ENCODE data around the gene MKLN1.
"Not testable (repeated sequence)": the region's sequence is repeated elsewhere in the genome, so short reads cannot be mapped to it uniquely, and the experiment has no call there.

The MKLN1 gene

DNA sequence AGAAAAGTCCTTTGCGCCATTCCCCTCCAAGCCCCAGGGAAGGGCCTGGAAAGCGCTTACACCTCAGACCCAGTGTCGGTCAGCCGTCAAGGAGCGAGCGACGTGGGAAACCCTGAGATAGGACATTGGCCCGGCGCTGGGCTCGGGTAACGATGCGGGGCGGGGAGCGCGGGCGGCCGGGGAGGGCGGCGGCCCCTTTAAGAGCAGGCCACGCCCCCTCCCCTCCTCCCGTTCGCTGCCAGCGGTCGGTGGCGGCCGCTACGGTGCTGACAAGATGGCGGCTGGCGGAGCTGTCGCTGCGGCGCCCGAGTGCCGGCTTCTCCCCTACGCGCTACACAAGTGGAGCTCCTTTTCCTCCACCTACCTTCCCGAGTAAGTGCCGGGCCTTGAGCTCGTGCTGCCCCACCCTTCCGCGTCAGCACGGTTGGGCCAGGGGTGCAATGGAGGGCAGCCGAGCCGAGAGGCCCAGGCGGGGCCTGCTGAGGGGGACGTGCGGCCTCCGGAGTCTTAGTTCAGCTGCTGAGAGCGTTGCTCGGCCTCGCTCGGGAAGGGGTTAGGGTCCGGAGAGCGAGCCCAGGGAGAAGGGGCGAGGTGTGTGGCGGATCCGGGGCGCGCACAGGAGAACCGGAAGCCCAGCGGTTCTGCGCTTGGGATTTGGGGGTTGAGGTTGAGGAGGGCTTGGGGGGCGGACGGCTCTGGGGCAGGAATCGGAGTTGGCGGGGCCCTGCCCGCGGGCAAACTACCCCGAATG is at the start of gene MKLN1:
Gene MKLN1 (plus strand): TSS at position 251 of the 751 bp plus-strand sequence. CDS start 24 bp downstream, at position 275.
- DNase-seq (ENCODE audit: low read depth, low spot score) = peak; percentile 63

DNA sequence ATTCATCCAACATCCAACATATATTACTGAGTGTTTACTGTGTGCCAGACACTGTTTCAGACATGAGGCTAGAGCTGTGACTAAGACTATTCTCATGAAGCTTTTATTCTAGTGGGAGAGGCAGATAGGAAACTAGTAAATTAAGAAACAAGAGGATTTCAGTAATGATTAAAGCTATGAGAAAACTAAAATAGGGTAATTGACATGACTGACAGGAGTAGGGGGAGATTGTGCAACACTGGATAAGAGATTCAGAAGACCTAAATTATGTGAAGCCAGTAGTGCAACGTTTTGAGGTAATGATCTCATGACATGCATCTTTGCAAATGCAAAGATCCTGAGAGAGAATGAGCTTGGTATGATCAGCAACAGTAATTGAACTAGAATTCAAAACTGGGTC is 48.6 kb upstream of the MKLN1 start:
- no peak for DNase-seq (ENCODE audit: low read depth, low spot score)

DNA sequence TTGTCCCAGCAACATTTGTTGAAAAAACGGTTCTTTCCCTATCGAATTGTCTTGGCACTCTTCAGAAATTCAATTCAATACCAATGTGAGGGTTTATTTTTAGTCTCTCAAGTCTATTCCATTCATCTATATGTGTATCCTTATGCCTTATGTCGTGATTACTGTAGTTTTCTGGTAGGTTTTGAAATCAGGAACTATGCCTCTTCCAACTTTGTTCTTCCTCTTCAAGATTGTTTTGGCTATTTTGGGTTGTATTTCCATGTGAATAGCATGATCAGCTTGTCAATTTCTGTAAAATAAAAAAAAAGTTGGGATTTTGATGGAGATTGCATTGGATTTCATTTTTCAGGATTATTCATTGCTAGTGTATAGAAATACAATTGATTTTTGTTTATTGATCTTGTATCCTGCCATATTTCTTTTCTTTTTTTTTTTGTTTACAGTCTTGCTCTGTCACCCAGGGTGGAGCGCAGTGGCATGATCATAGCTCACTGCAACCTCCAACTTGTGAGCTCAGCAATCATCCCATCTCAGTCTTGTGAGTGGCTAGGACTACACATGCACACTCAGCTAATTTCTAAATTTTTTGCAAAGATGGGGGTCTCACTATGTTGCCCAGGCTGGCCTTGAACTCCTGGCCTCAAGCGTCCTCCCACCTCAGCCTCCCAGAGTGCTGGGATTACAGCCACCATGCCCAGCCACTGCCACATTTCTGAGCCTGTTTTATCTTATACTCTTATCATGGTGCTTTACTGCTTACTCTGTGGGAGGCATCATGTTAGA is 46.2 kb upstream of the MKLN1 start:
- no peak for DNase-seq (ENCODE audit: low read depth, low spot score)

DNA sequence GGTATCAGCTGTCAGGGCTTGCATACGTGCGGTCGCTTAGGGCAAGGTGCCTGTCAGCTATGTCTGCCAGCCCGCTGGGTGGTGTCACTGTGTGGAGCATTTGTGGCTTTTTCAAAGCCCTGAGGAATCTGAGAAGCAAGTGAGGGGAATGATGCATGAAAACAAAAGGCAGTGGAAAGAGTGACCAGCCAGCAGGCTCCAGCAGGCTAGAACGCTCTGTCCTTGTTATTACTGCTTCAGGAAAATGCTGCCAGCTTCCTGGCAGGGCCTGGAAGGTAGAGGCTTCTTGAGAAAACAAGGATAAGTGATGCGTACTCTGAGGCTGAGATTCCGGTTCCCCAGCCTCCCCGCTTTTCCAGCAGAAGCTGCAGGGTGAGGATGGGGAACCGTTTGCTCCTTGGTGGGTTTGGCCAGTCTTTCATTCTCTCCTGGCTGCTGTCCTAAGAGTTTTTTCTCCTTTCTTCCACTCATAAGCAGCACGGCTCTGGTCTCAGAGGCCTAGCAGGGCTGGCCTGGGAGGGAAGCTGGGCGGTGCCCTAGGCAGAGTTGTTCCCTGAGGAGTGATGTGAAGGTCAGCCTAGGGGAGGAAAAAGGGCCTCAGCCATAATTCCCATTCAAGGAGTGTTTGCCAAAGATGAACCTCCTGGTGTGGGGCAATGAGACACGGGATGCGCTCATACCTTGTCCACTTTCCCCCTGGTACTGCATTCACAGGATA is 42.8 kb upstream of the MKLN1 start:
- DNase-seq (ENCODE audit: low read depth, low spot score) = no peak

DNA sequence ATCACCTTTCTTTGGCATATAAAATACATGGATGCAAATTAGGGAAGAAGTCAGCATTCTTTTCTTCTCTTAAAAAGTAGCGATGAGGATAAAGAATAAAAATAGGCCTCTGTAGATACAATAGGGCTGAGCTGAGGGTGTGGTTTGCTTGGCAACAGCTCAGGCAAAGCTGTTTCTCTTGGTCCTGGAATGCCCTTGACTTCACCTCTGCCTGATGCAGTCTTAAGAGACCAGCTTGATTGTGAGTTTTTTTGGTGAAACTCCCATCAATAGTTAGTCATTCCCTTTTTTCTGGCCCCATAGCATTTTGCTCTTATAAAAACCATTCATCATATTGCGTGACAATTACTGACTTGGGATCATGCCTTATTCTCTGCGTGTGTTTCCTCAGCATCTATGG is 42.1 kb upstream of the MKLN1 start:
- DNase-seq (ENCODE audit: low read depth, low spot score) = no peak

DNA sequence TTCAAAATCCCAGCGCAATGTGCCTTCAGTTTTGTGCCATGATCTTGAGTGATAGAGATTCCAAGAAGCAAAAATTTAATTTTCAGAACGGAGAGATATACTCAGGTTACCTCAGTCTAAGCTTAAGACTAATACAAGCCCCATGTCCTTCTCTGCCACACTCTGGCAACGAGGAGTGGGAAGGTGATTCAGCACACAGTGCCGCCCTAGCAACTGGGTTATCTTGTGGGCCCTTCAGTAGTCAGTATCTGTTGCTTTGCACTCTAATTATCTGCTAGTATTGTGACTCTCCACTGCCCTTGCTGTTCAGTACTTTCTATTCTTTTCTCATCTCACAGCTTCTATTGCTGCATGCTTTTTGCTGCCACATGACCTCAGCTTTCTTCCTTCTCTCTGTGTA is 39.2 kb upstream of the MKLN1 start:
- no peak for DNase-seq (ENCODE audit: low read depth, low spot score)

DNA sequence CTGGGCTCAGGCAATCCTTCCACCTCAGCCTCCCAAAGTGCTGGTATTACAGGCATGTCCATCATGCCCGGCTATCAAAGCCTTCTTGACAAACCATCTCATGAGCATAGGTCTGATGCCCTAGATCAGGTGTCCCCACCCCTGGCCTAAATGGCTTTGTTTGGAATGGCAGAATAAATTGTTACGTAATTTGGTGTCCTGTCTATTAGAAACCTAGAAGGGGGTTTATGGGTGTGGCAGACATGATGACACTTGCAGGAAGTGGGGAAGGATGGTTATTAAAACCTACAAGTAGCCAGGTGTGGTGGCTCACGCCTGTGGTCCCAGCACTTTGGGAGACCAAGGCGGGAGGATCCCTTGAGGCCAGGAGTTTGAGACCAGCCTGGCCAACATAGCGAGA is 38.6 kb upstream of the MKLN1 start:
- DNase-seq (ENCODE audit: low read depth, low spot score) = no peak

DNA sequence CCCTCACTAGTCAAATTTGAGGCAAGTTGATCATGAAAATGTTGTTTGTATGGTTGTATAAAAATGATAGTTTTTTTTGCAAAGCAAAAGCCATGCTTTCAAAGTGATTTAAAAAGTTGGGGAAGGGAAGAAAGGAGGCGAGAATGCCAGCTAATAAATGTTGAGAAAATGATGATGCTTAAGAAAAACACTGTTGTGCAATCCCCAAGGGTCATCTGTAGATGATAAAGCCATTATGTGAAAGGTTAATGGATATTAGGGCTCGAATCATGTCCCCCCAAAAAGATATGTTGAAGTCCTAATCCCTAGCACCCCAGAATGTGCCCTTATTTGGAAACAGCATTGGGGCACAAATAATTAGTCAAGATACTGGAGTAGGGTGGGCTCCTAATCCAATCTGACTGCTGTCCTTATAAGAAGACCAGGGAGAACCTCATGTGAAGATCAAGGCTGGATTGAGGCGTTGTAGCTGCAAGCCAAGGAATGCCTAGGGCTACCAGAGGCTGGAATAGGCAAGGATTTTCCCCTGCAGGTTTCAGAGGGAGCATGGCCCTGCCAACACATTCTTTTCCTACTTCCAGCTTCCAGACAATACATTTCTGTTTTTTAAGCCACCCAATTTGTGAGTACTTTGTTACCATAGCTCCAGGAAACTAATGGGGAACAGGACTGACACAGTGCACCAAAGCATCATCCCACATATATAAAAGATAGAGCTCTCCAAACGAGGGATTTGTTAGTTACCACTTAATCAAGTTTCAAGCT is 35.4 kb upstream of the MKLN1 start:
- DNase-seq (ENCODE audit: low read depth, low spot score) = no peak

DNA sequence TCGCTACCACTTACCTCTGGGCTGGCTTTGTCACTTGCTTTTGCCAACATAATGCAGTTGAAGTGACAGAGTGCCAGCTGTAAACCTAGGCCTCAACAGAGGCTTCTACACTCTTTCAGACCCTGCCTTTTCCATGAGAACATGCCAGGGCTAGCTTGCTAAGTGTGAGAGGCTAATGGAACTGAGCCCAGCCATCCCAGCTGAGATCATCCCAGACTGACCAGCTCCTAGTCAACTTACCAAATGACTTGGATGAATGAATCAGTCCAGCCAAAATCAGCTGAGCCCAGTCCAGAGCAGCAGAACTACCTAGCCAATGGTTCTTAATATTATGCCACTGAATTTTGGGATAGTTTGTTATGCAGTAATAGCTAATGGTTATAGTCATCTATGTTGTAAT is 34.7 kb upstream of the MKLN1 start:
- DNase-seq (ENCODE audit: low read depth, low spot score) = no peak

DNA sequence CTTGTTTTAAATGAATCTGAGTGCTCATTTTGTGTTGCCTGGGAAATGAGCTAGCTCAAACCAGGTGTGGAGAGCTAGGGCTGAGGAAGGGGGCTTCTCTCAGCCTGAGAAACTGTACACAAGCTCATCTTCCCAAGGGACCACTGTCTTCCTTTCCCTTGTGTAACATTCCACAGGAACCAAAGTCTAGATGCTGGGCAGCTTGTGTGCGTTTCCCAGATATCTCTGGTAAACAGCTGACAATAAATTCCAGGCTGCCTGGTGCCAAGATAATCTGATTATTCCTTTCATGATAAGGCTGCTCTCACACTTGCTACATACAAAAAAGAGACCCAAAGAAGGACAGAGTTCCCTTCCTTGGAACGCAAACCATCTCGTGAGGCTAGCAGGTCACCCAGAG is 33.1 kb upstream of the MKLN1 start:
- DNase-seq (ENCODE audit: low read depth, low spot score) = no peak

DNA sequence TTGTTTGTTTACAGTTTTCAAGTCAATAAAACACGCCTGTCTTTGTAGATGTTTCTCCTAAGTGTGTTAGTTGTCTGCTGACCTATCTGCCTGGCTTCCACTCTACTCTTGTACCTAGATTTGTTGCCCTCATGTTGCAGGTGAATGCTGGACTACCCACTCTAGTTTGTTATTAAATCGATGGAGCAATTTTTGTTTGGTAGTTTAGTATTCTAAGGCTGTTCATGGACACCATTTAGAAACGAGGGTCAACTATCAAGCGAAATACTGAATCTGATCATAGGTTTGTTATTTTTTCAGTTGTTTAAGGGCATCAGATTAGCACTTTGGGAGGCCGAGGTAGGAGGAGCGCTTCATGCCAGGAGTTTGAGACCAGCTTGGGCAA is 29.1 kb upstream of the MKLN1 start:
- no peak for DNase-seq (ENCODE audit: low read depth, low spot score)

DNA sequence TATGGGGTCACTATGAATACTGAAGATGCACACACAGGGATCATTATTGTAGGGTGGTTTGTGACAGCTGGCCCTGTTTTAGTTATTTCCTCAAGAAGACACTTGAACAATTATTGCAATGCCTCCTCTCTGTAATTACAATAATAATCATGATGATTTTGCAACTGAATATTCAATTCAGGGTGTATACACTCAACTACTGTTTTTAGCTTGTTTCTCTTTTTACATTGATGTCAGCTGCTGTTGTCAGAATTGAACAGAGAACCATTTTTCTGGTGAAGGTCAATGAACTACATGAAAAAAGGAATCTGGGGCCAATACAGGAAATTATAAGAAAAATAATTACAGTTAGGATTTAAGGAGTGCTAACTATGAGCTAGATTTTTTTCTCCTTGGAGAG is 28.6 kb upstream of the MKLN1 start:
- no peak for DNase-seq (ENCODE audit: low read depth, low spot score)

DNA sequence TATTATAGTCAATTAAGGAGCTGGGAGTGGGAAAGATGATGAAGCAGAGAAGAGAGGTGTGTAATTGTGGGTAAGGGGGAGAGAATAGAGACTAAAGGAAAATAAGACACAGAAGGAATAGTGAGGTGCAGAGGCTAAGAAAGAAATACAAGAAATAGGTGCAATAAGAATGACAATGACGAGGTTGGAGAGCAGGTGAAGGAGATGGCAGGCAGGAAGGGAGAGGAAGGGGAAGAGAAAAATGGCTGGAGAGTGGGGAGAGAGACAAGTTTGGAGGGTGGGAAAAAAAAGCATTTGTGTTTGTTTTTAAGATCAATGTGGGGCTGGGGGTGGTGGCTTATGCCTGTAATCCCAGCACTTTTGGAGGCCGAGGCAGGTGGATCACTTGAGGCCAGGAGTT is 27.6 kb upstream of the MKLN1 start:
- no peak for DNase-seq (ENCODE audit: low read depth, low spot score)

DNA sequence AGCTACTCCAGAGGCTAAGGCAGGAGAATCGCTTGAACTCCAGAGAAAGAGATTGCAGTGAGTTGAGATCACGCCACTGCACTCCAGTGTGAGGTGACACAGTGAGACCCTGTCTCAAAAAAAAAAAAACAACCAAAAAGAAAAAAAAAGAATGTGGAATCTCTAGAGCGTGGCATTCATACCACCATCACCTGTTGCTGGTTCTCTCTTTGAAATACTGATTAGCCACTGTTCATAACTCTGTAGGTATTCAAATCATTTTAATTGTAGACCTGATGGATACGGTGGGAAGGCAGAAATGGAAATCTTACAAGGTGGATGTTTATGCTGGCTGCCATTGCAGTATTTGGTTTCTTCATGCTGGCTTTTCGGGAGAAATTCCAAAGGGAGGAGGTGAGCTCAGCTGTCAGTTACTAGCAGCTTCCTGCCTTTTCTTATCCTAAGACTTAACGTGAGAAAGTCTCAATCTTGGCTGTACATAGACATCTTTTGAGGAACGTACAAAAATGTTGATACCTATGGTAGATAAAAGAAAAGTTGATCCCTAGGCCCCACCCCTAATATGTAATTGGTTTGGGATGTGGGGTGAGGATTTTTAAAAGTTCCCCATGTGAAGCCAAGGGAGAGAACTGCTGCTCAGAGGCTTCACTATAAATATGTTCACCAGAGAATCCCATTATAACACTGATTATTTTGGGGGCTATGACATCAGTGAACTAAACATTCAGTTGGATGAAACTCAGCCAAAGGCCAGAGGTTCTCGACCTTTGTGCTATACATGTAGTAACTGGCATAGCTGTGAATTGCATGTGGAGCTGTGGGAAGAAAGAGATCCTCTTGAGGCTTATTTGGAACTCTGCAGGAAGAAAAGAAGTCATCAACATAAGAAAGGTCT is 26.9 kb upstream of the MKLN1 start:
- DNase-seq (ENCODE audit: low read depth, low spot score) = peak; percentile 18

DNA sequence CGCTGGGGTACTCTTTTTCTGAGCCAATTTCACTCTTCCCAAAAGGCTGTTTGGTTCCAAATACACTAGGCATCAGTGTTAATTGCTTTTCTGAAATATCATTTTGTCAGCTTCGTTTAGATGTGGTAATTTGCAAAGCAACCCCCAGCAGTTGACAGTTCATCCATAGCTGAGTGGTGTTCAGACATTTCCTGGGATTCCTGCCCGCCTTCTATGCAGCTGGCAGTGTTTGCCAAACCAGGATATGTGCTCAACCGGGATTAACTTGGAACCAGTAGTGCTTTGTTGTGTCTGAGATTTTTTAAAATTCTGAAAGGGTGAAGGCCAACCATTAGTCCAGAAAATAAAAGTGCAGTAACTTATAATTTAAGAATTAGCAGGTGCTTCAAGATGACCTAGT is 25.2 kb upstream of the MKLN1 start:
- no peak for DNase-seq (ENCODE audit: low read depth, low spot score)

DNA sequence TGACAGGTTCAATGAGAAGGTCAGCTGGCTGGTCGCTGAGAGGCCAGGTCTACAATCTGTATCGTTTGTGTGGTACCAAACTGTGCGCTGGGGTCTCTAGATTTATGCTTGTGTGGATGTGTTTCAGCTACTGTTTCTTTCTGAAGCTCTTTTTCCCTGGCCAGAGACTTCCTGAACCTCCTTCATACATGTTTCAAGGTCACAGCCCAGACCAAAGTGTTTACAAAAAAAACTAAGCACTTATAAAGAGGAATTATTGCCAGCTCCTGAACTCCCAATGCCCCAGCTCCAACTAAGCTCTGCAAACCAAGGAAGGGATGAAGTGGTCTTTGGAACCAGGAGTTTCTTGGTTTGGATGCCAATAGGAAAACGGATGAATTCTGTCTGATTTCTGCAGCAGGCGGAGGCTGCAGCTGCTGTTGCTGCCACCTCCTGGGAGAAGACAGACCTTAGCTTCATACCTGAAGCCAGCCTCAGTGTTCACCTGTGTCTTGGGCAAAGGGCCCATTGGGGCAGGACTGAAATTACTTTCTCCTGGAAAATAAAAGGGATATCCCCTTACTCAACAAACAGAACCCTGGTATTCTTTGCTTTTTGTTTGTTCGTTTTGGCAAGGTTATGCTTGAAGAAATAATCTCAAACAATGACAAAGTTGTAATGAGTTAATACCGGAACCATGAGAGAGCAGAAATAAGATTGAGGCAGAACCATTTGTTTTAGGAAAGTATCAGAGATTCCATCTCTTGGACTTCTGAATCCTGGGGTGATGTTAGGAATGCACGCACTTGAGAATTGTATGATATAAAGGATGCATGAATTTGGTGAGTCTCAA is 24.6 kb upstream of the MKLN1 start:
- no peak for DNase-seq (ENCODE audit: low read depth, low spot score)

DNA sequence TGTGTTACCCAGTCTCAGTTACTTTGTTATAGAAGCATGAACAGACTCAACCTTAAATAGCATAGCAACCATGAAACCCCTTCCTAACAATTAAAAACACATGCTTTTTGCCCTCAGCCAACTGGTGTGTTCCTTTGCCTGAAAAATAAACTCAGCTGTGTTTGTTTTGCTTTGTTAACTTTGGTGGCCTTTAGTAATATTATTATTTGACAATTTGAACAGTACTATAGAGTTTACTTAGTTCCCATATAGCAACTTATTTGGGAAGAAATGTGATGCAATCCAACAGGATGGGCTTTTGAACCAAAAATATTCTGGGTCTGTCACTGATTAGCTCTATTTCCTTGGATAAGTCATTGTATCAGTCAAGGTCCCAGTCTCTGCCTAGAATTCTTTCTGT is 22.5 kb upstream of the MKLN1 start:
- peak; percentile 51 for DNase-seq (ENCODE audit: low read depth, low spot score)

DNA sequence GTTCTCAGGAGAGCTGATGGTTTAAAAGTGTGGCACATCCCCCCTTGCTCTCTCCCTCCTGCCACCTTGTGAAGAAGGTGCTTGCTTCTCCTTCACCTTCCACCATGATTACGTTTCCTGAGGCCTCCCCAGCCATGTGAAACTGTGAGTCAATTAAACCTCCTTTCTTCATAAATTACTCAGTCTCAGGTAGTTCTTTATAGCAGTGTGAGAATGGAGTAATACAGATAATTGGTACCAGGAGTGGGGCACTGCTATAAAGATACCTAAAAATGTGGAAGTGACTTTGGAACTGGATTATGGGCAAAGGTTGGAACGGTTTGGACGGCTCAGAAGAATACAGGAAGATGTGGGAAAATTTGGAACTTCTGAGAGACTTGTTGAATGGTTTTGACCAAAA is 21.6 kb upstream of the MKLN1 start:
- not testable (repeated sequence) for DNase-seq (ENCODE audit: low read depth, low spot score)

DNA sequence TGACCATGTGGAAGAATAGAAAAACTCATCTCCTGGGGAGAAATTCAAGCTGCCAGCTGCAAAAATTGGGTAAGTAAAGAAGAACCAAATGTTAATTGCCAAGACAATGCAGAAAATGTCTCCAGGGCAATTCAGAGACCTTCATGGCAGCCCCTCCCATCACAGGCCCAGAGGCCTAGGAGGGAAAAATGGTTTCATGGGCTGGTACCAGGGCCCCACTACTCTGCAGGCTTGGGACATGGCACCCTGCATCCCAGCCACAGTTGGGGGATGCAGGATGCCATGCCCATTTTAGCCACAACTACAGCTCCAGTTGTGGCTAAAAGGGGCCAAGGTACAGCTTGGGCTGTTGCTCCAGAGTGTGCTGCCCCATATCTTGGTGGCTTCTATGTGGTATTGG is 20.9 kb upstream of the MKLN1 start:
- DNase-seq (ENCODE audit: low read depth, low spot score) = no peak

DNA sequence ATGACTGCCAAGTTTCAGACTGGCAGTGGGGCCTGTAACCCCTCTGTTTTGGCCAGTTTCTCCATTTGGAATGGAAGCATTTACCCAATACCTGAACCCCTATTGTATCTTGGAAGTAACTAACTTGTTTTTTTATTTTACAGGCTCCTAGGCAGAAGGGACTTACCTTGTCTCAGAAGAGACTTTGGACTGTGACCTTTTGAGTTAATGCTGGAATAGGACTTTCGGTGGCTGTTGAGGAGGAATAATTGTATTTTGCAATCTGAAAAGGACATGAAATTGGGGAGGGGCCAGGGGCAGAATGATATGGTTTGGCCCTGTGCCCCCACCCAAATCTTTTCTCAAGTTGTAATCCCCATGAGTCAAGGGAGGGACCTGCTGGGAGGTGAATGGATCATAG is 20.0 kb upstream of the MKLN1 start:
- DNase-seq (ENCODE audit: low read depth, low spot score) = no peak

All from brain pericyte (primary cell).